ENCODE data around the gene TSC22D3. TPM values are rescaled to one million over a fixed set of nuclear protein-coding genes. Genes with fewer than 3 reads are reported as not detected.
A peak's percentile ranks its signal among the peaks of the same experiment; 100 is the strongest.
"Not testable (repeated sequence)": the region's sequence is repeated elsewhere in the genome, so short reads cannot be mapped to it uniquely, and the experiment has no call there.

Gene TSC22D3
- total RNA-seq, 1 donor, result 13.3 TPM

DNA sequence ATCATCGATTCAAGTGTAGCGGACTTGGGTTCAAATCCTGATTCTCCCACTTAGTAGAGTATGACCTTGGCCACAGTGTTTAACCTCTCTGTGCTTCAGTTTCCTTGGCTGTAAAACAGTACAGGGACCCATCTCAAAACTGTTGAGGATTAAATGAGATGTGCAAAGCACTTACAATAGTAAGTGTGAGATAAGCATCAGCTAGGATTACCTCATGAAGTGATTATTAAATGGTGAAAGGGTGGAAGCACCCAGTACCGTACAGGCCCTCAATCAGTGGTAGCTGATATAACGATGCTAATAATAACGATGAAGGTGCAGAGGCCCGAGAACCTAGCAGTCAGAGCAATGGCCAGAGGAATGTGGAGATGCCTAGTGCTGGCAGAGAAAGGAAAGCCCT is 102.2 kb downstream of the TSC22D3 start:
- TF ChIP-seq CTCF (IDR thresholded peaks at IDR 0.05; ENCODE audit: insufficient read depth, low read length), result no peak
- no peak overlapping the region for H3K4me3 ChIP-seq (ENCODE audit: low read depth, low read length)
- DNase-seq (ENCODE audit: low read depth), result no peak

DNA sequence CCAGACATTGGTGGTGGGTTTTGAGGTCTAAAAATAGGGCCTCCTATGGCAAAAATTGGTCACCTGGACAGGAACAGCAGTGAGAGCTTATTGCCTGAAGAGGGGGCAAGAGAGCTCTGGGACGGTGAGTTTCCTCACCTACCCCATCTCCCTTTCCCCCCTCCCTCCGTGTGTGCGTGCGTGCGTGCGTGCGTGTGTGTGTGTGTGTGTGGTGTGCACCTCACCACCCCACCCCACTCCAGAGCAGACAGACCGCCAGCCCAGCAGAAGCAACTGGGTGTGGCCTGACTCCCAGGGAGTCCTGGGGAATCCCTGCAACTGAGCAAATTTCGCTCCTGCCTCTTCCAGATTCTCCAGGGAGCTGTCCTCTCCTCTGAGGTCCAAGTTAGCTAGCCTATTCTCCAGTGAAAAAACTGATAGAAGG is 102.6 kb downstream of the TSC22D3 start:
- peak; percentile 69 for DNase-seq (ENCODE audit: low read depth)
- H3K4me3 ChIP-seq (ENCODE audit: low read depth, low read length), result no peak overlapping the region
- peak; percentile 69 for TF ChIP-seq CTCF (IDR thresholded peaks at IDR 0.05; ENCODE audit: insufficient read depth, low read length)

GRCh38 chrX:107671256-107671655 is 104.3 kb downstream of the TSC22D3 start:
- H3K4me3 ChIP-seq (ENCODE audit: low read depth, low read length); DNase-seq (ENCODE audit: low read depth): not testable (repeated sequence)

GRCh38 chrX:107669885-107670628 is 105.5 kb downstream of the TSC22D3 start:
- TF ChIP-seq CTCF (IDR thresholded peaks at IDR 0.05; ENCODE audit: insufficient read depth, low read length), result no peak
- no peak for DNase-seq (ENCODE audit: low read depth)
- no peak overlapping the region for H3K4me3 ChIP-seq (ENCODE audit: low read depth, low read length)

GRCh38 chrX:107669261-107669660 is 106.3 kb downstream of the TSC22D3 start:
- no peak for TF ChIP-seq CTCF (IDR thresholded peaks at IDR 0.05; ENCODE audit: insufficient read depth, low read length)
- DNase-seq (ENCODE audit: low read depth), result no peak
- H3K4me3 ChIP-seq (ENCODE audit: low read depth, low read length), result no peak overlapping the region

- not testable (repeated sequence) for DNase-seq (ENCODE audit: low read depth); H3K4me3 ChIP-seq (ENCODE audit: low read depth, low read length)
Measured at GRCh38 chrX:107668710-107669109, 106.9 kb downstream of the TSC22D3 start.

DNA sequence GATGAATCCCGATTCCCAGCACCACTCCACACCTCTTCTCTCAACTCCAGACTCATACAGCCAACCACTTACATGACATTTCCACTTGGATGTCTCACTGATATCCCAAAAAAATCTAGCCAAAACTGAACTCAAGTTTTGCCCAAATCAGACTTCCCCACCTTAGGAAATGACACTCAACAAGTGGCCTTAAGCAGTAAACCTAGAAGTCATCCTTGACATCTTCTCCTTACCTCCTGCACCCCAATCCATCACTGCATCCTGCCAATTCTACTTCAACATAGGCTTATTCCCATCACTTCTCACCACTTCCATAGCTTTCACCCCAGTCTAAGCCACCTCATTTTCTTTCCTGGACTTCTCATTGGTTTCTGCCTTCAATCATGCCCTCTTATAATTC is 108.2 kb downstream of the TSC22D3 start:
- DNase-seq (ENCODE audit: low read depth), result no peak
- no peak for TF ChIP-seq CTCF (IDR thresholded peaks at IDR 0.05; ENCODE audit: insufficient read depth, low read length)
- H3K4me3 ChIP-seq (ENCODE audit: low read depth, low read length), result no peak overlapping the region

GRCh38 chrX:107666931-107667330 is 108.7 kb downstream of the TSC22D3 start:
- no peak overlapping the region for H3K4me3 ChIP-seq (ENCODE audit: low read depth, low read length)
- TF ChIP-seq CTCF (IDR thresholded peaks at IDR 0.05; ENCODE audit: insufficient read depth, low read length), result no peak
- no peak for DNase-seq (ENCODE audit: low read depth)

Data from fibroblast of the aortic adventitia (primary cell).